A549 (cell line): Measurements from ENCODE around the gene ACD.
A peak's percentile ranks its signal among the peaks of the same experiment; 100 is the strongest.

Source experiments
- CHD2 ChIP-seq: fragments of 150-350 bp; IDR thresholded peaks from 2 replicates; pipeline ENCODE4 v1.6.1; 2014; ENCODE audit warnings: low read length; ENCODE audit not compliant: partially characterized antibody
- RAD21 ChIP-seq, 2 experiments: fragments of >200 bp in 1 of 2; sonication (Bioruptor Twin) in 1 of 2; formaldehyde crosslinking in 1 of 2; IDR thresholded peaks in 1 of 2; conservative IDR thresholded peaks in 1 of 2; 2 replicates in 1 of 2; 3 replicates in 1 of 2; pipeline ENCODE4 v1.6.1; 2012 to 2018; ENCODE audit warnings: inconsistent platforms in 1 of 2
- TF ChIP-seq, protein P1 (sequence below): IDR thresholded peaks from 2 replicates; pipeline ENCODE4 v1.6.1; 2012
- TF ChIP-seq, protein P2 (sequence below): fragments of >200 bp; sonication (Bioruptor Twin); formaldehyde crosslinking; IDR thresholded peaks from 3 replicates; pipeline ENCODE4 v1.5.1; 2016

DNA sequence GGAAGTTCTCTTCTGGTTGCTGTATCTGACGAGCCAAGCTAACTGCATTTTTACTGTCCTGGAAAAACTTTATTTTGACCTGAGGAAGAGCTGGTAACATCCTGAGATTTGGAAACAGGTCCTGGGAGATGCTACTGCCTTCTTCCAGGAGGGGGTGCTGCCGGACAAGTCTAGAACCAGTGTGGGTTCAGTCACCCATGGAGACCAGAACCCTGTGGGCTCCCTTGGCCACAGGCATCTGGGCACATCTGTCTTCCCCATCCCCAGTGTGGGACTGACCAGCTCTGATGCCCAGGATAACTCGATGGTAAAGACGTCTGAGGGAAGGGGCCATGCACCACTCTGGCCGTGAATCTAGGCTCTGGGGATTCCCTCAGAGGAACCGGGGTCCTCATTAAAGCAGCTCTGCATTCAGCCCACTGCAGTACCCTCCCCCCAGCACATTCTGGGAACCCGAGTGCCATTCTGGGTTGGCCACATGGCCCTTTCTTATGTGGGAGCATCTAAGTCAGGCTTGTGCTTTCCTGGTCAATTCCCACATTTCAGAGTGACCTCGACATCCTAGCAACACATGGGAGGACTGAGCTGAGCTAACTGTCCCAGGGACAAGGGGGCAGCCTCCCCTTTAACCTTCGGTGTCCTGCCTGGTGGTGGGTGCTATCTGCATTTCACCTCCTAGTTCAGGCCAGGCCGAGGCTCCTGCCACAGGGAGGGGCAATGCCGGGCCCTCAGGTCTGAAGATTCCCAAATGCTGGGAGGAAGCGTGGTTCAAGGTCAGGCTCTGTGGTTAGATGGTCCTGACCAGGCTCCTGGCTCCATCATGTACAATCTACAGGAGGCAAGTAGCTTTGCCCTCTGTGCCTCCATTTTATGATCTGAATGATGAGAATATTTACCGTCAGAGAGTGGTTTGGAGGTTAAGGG, 12.9 kb upstream of the ACD start:
- TF ChIP-seq, protein P1, sequence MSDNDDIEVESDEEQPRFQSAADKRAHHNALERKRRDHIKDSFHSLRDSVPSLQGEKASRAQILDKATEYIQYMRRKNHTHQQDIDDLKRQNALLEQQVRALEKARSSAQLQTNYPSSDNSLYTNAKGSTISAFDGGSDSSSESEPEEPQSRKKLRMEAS, result no peak
- TF ChIP-seq RAD21 (conservative IDR thresholded peaks at IDR 0.05 in 1 of 2, IDR thresholded peaks at IDR 0.05 in 1 of 2) (peak; percentile 73 to 83), CHD2 (no peak)
- TF ChIP-seq, protein P2, sequence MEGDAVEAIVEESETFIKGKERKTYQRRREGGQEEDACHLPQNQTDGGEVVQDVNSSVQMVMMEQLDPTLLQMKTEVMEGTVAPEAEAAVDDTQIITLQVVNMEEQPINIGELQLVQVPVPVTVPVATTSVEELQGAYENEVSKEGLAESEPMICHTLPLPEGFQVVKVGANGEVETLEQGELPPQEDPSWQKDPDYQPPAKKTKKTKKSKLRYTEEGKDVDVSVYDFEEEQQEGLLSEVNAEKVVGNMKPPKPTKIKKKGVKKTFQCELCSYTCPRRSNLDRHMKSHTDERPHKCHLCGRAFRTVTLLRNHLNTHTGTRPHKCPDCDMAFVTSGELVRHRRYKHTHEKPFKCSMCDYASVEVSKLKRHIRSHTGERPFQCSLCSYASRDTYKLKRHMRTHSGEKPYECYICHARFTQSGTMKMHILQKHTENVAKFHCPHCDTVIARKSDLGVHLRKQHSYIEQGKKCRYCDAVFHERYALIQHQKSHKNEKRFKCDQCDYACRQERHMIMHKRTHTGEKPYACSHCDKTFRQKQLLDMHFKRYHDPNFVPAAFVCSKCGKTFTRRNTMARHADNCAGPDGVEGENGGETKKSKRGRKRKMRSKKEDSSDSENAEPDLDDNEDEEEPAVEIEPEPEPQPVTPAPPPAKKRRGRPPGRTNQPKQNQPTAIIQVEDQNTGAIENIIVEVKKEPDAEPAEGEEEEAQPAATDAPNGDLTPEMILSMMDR, result peak; percentile 64
